AG04450 (cell line): Measurements from ENCODE around the gene POU3F3. TPM values are rescaled to one million over a fixed set of nuclear protein-coding genes. Genes with fewer than 3 reads are reported as not detected.

Source experiments
- CTCF ChIA-PET: fragments of 300-600, 350-600 bp; formaldehyde crosslinking; extraction: SDS; loops from one replicate; lab custom pipeline; 2022; ENCODE audit warnings: antibody characterized with exemption, inconsistent platforms; lab: Charles Lee
- POLR2A ChIA-PET: fragments of 350-600 bp; formaldehyde crosslinking; extraction: SDS; loops from one replicate; lab custom pipeline; 2021; ENCODE audit warnings: antibody characterized with exemption, inconsistent platforms; lab: Yijun Ruan, JAX
- DNase-seq: peaks from one replicate; pipeline ENCODE4 v3.0.0-alpha.2; 2011; ENCODE audit warnings: low read depth, low spot score
- H3K27ac ChIP-seq: one replicate; pipeline ENCODE4 v1.5.1; 2012; ENCODE audit warnings: low read depth, low read length, control low read depth
- H3K27me3 ChIP-seq: one replicate; pipeline ENCODE4 v1.6.0; 2012; ENCODE audit warnings: low read length; ENCODE audit not compliant: control insufficient read depth, insufficient read depth
- H3K4me3 ChIP-seq: 2 replicates; pipeline ENCODE4 v1.5.1; 2011; ENCODE audit warnings: mild to moderate bottlenecking, low read depth, low read length, control low read depth
- H3K9me3 ChIP-seq: 2 replicates; pipeline ENCODE4 v1.5.1; 2012; ENCODE audit warnings: low read length; ENCODE audit not compliant: control insufficient read depth, insufficient read depth
- polyA plus RNA-seq: library from polyadenylated mRNA; depleted of rRNA; stranded (reverse); fragments of >200 nt; gene quantifications from 2 replicates; pipeline ENCODE4 v1.2.3, GENCODE V29; 2011
- TF ChIP-seq, protein P1 (sequence below): IDR thresholded peaks from 2 replicates; pipeline ENCODE4 v1.5.1; 2011; ENCODE audit warnings: low read depth, low read length, control low read depth, inconsistent platforms

The POU3F3 gene
- polyA plus RNA-seq, 1 experiment: not detected

DNA sequence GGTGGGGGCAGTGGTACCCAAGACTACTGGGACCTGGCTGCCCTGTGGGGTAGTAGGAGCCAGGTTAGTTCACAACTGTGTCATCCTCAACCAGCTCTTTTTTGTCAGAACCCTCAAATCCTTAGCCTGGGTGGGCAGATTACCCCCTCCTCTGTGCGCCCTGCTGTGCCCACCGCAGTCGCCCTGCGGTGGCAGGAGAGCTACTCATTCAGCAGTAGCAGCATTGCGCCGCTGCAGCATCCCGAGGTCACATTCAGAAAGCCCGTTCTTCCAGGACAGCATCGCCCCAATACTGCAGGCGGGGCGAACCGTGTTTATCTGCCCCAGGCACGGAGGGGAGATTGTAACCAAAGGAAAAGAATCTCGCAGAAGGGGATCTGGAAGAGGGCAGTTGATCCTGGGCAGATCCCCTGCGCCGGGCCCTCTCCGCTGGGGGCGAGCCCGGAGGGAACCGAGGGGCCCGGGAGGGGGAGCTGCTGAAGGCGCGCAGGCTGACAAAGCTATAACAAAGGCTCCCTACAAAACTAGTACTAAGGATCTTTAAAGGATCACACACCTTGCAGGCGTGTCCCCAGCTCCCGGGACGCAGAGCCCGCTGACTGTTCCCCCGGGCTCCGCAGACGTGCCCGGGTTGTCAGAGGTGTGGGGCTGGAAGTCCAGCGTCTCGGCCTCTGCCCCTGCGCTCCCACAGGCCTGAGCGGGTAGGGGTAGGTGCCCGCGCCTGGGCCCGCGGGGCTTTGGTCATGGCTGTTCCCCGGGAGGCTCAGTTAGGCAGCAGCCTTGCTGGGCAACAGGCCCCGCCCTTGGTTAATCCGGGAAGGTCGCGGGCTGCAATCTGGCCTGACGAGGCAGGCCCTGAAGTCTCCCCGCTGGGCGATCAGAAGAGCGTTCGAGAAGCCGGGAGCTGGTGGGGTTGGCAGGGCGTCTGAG lies 13.2 kb downstream of the POU3F3 start:
- ChIA-PET POLR2A (no interaction called here), CTCF (interaction anchor here (1.6 kb wide), 1 partner anchor 18 kb away, joined by 6 read pairs; no protein-coding TSS in a partner anchor)
- no peak for DNase-seq
- H3K9me3 ChIP-seq: no peaks in the 10 kb centered on the region; the same call in 1 of the 2 replicates
- H3K27ac ChIP-seq: no peak overlapping the region
- peaks cover 74% of the 10 kb centered on the region for H3K27me3 ChIP-seq
- H3K4me3 ChIP-seq: no peak overlapping the region
- TF ChIP-seq, protein P1, sequence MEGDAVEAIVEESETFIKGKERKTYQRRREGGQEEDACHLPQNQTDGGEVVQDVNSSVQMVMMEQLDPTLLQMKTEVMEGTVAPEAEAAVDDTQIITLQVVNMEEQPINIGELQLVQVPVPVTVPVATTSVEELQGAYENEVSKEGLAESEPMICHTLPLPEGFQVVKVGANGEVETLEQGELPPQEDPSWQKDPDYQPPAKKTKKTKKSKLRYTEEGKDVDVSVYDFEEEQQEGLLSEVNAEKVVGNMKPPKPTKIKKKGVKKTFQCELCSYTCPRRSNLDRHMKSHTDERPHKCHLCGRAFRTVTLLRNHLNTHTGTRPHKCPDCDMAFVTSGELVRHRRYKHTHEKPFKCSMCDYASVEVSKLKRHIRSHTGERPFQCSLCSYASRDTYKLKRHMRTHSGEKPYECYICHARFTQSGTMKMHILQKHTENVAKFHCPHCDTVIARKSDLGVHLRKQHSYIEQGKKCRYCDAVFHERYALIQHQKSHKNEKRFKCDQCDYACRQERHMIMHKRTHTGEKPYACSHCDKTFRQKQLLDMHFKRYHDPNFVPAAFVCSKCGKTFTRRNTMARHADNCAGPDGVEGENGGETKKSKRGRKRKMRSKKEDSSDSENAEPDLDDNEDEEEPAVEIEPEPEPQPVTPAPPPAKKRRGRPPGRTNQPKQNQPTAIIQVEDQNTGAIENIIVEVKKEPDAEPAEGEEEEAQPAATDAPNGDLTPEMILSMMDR: no peak

DNA sequence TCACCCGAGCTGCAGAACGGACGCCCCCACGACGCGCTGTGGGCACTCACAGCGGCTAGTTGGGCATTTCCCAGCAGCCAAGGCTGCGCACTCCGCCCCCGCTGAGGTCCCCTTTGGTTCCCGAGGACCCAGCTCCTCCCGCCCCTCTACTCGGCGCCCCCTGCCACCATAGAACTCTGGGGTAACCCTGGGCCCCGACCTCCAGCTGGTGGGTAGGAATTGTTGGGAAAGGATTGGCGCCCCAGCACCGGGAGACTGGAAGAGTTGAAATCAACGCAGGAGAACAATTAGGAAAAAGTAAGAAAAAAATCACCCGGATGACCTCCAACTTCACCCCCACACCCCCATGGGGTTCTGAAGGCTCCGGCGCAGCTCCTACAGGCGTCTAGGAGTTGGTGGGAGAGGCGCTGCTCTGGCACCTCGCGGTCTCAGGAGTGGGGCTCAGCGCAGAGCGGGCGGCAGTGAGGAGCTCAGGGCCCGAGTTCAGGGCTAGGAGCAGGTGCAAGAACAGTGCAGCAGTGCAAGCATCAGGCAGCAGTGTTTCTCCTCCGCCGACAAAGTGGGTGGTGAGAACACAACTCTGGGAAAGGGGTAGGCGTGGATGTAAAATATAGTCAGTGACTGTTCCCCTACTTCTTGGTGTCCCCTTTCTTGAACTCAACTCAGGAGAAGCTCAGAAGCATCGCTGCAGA lies 14.0 kb downstream of the POU3F3 start:
- CTCF ChIA-PET: interaction anchor here (1.6 kb wide), 1 partner anchor 18 kb away, joined by 6 read pairs; no protein-coding TSS in a partner anchor
- TF ChIP-seq, protein P1: no peak
- H3K27ac ChIP-seq: no peak overlapping the region
- H3K9me3 ChIP-seq: no peaks in the 10 kb centered on the region; the same call in 1 of the 2 replicates
- DNase-seq: no peak
- no peak overlapping the region for H3K4me3 ChIP-seq
- peaks cover 74% of the 10 kb centered on the region for H3K27me3 ChIP-seq
- POLR2A ChIA-PET: no interaction called here

DNA sequence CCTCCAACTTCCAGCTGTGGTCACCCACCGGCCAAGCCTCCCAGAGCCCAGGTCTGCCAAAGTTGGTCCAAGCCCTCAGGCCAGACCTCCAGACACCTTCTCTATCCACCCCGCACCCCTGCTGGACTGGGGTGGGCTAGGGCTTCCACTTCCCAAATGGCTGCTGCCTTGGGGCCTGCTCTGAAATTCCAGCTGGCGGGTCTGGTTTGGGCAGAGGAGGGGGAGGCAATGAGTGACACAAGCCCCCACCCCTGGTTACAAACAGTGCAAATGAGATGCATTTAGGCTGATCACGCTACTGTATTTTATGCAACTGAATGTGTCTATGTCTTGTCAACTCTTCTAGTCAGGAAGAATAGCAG lies 14.6 kb downstream of the POU3F3 start:
- TF ChIP-seq, protein P1: no peak
- ChIA-PET CTCF (interaction anchor here (1.6 kb wide), 1 partner anchor 19 kb away, joined by 6 read pairs; no protein-coding TSS in a partner anchor), POLR2A (no interaction called here)
- DNase-seq: no peak
- Histone ChIP-seq H3K9me3 (no peaks in the 10 kb centered on the region; the same call in 1 of the 2 replicates), H3K4me3 (no peak overlapping the region), H3K27me3 (peaks cover 72% of the 10 kb centered on the region), H3K27ac (no peak overlapping the region)

DNA sequence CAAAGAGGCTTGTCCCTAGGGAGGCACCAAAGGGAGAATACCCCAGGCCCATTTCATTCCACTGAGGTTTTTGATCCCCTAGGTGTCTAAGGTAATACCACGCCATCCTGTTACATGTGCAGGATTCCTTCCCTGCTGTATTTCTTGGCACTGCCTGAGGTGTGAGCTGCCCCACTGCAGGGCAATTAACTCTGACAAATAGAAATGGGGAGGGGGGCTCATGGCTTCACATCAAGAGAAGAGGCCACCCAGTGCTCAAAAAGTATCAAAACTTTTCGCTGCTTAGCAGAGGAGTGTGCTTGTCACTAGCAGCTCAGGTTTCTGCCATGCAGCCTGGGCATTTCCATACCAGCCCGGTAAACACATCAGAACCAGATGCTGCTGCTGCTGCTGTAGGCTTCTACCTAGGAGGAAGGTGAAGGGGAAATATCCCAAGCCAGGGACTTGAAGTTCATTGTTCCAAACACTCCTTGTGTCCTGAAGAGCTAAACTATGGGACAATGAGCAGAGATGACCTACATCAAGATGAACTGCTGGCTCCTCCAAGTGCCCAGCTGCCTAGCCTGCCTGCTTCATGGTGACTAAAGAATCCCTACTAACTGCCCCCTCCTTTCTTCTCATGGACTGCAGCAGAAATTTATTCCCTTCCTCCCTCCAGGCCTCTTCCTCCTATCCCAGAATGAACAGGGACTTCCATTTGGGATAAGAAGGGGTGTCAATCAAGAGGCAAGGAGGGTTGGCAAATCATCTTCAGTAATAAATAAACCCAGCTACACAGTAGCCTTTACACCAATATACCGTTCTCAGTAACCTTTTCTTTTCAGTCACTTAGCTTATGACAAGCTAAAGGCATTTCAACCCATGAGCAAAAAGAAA lies 16.4 kb downstream of the POU3F3 start:
- Histone ChIP-seq H3K27me3 (peaks cover 57% of the 10 kb centered on the region), H3K9me3 (no peaks in the 10 kb centered on the region; the same call in 1 of the 2 replicates), H3K27ac (no peak overlapping the region), H3K4me3 (no peak overlapping the region)
- CTCF ChIA-PET: interaction anchor here (1.9 kb wide), 1 partner anchor 21 kb away, joined by 7 read pairs; no protein-coding TSS in a partner anchor
- TF ChIP-seq, protein P1: no peak
- POLR2A ChIA-PET: no interaction called here
- no peak for DNase-seq
